GM12878 (cell line): ENCODE data around the gene CXCL8. TPM values are rescaled to one million over a fixed set of nuclear protein-coding genes. Genes with fewer than 3 reads are reported as not detected.

Experiments used
- ATAC-seq: fragments of 200-7000 bp; cut with Tn5 transposase; 3 replicates; pipeline ENCODE4 v1.9.1; 2020; ENCODE audit warnings: mild to moderate bottlenecking, moderate library complexity
- BruUV-seq: library from RNA; stranded (reverse); fragments of 400-500 nt; replicated peaks from 2 replicates; lab custom pipeline; 2021; lab: Mats Ljungman, UMichigan
- CTCF ChIA-PET: fragments of 300-600 bp; sonication (Branson Sonifier 250); formaldehyde crosslinking; extraction: SDS; loops from one replicate; lab custom pipeline; 2021; ENCODE audit warnings: inconsistent platforms; lab: Yijun Ruan, JAX
- POLR2A ChIA-PET: fragments of 350-600 bp; formaldehyde crosslinking; extraction: SDS; loops from one replicate; lab custom pipeline; 2021; ENCODE audit warnings: inconsistent platforms; lab: Charles Lee
- RAD21 ChIA-PET: fragments of 300-600 bp; sonication (Branson Sonifier 250); formaldehyde crosslinking; loops from one replicate; lab custom pipeline; 2023; ENCODE audit warnings: antibody characterized with exemption; ENCODE audit not compliant: unreplicated experiment; lab: Charles Lee
- SMC1A ChIA-PET: fragments of 300-600 bp; sonication (Branson Sonifier 250); formaldehyde crosslinking; loops from one replicate; lab custom pipeline; 2023; ENCODE audit not compliant: unreplicated experiment, uncharacterized antibody; lab: Charles Lee
- DNase-seq: peaks from one replicate; pipeline ENCODE4 v3.0.0-alpha.2; 2011; ENCODE audit warnings: low read depth, low spot score
- FAIRE-seq: peaks from 3 replicates; lab custom pipeline; 2011; peaks lifted over from hg19 to GRCh38; lab: Jason Lieb, UNC
- H2AFZ ChIP-seq: 2 replicates; pipeline ENCODE4 v1.6.0; 2011; ENCODE audit warnings: low read depth, low read length, control low read depth; ENCODE audit not compliant: control insufficient read depth
- H3K27ac ChIP-seq: 2 replicates; pipeline ENCODE4 v1.5.1; 2011; ENCODE audit warnings: control low read depth; ENCODE audit not compliant: control insufficient read depth, insufficient read depth
- H3K27me3 ChIP-seq, 2 experiments: replicated peaks in 1 of 2; 2 replicates each; pipeline versions ENCODE4 v1.6.0 to v1.6.1; 2011; ENCODE audit warnings: low read length in 1 of 2; ENCODE audit not compliant: control insufficient read depth in 2 of 2, insufficient read depth in 2 of 2
- H3K36me3 ChIP-seq, 2 experiments: 2 replicates each; pipeline ENCODE4 v1.5.1; 2011; ENCODE audit warnings: low read length in 1 of 2; ENCODE audit not compliant: control insufficient read depth in 2 of 2, insufficient read depth in 2 of 2
- H3K4me1 ChIP-seq: 2 replicates; pipeline ENCODE4 v1.6.1; 2011; ENCODE audit warnings: mild to moderate bottlenecking, low read length, moderate library complexity, mixed read lengths; ENCODE audit not compliant: control insufficient read depth, insufficient read depth
- H3K4me2 ChIP-seq: 2 replicates; pipeline ENCODE4 v1.6.0; 2011; ENCODE audit warnings: control low read depth; ENCODE audit not compliant: control insufficient read depth, insufficient read depth
- H3K4me3 ChIP-seq: fragments of 200-600 bp; sonication (generic); 2 replicates; pipeline ENCODE4 v1.5.1; 2016
- H3K79me2 ChIP-seq: 2 replicates; pipeline ENCODE4 v1.6.0; 2011; ENCODE audit warnings: low read length; ENCODE audit not compliant: control insufficient read depth, insufficient read depth
- H3K9ac ChIP-seq: 2 replicates; pipeline ENCODE4 v1.8.0; 2011; ENCODE audit warnings: low read length, control low read depth, mixed read lengths; ENCODE audit not compliant: control insufficient read depth, insufficient read depth
- H3K9me3 ChIP-seq: replicated peaks from 3 replicates; pipeline ENCODE4 v1.5.1; 2011; ENCODE audit warnings: mild to moderate bottlenecking, low read length; ENCODE audit not compliant: control insufficient read depth, insufficient read depth
- H4K20me1 ChIP-seq: 2 replicates; pipeline ENCODE4 v1.6.0; 2011; ENCODE audit not compliant: control insufficient read depth, insufficient read depth
- BMI1 ChIP-seq: fragments of 450-650 bp; IDR thresholded peaks from 2 replicates; pipeline ENCODE4 v1.6.1; 2016; ENCODE audit warnings: mild to moderate bottlenecking, moderate library complexity, borderline replicate concordance
- EP300 ChIP-seq, 2 experiments: fragments of 150-350 bp in 1 of 2; IDR thresholded peaks; 2 replicates each; pipeline ENCODE4 v1.6.1; 2011 to 2012; ENCODE audit warnings: low read depth in 2 of 2, low read length in 2 of 2, borderline replicate concordance in 1 of 2, improper control_type of control experiment in 1 of 2, inconsistent platforms in 1 of 2; ENCODE audit not compliant: control insufficient read depth in 1 of 2
- JUND ChIP-seq: IDR thresholded peaks from 2 replicates; pipeline ENCODE4 v1.6.1; 2012; ENCODE audit warnings: low read depth, mild to moderate bottlenecking, low read length, improper control_type of control experiment, moderate library complexity
- LARP7 ChIP-seq: fragments of 450-650 bp; IDR thresholded peaks from 2 replicates; pipeline ENCODE4 v1.6.1; 2017; ENCODE audit warnings: mild to moderate bottlenecking
- TAF1 ChIP-seq: IDR thresholded peaks from 2 replicates; pipeline ENCODE4 v1.6.1; 2011; ENCODE audit warnings: mild to moderate bottlenecking, low read depth, low read length, borderline replicate concordance
- WGBS: methylation state at CpG from one replicate; pipeline ENCODE4 v1.1.6; 2016; ENCODE audit warnings: low lambda C conversion rate; ENCODE audit not compliant: insufficient replicate concordance, insufficient coverage; ENCODE audit errors: missing lambda C conversion rate; 5-methylcytosine and 5-hydroxymethylcytosine counted together
- in situ Hi-C: fragments of 300-500 bp; cut with MboI; formaldehyde crosslinking; loops from 9 replicates; pipeline ENCODE4 v1.14.3; 2018; ENCODE audit warnings: mixed read lengths
- intact Hi-C: fragments of 100-400 bp; cut with micrococcal nuclease; formaldehyde crosslinking; loops from one replicate; pipeline ENCODE4 v1.14.2; 2022; ENCODE audit not compliant: unreplicated experiment
- polyA plus RNA-seq, 11 experiments: library from polyadenylated mRNA; depleted of rRNA in 4 of 11; unstranded in 6 of 11; stranded (reverse) in 5 of 11; fragments of >200 nt; fragmentation: Nextera tagmentation in 4 of 11; fragmentation: Illumina TruSeq in 1 of 11; extraction: Ambion mirVana in 4 of 11; extraction: Trizol in 1 of 11; gene quantifications; 1 replicate in 1 of 11; 2 replicates in 10 of 11; pipeline versions ENCODE4 v1.2.1 to v1.2.3, GENCODE V29; 2011 to 2016; ENCODE audit warnings: inconsistent platforms in 2 of 11, missing spikeins in 2 of 11, low read depth in 1 of 11
- total RNA-seq, 4 experiments: library from RNA; depleted of rRNA in 3 of 4; stranded (reverse); fragments of >200 nt in 3 of 4; fragmentation: Illumina TruSeq in 1 of 4; extraction: Trizol in 1 of 4; gene quantifications; 2 replicates each; pipeline versions ENCODE4 v1.2.1 to v1.2.3, GENCODE V29; 2013 to 2021
- TF ChIP-seq, protein P1 (sequence below): fragments of 450-650 bp; IDR thresholded peaks from 2 replicates; pipeline ENCODE4 v1.6.1; 2017; ENCODE audit warnings: mild to moderate bottlenecking, moderate library complexity
- TF ChIP-seq, protein P2 (sequence below): fragments of 450-650 bp; IDR thresholded peaks from 2 replicates; pipeline ENCODE4 v1.6.1; 2017; ENCODE audit warnings: low read depth, mild to moderate bottlenecking, moderate library complexity

CXCL8 gene
- total and polyA plus RNA-seq, 10 of the 15 experiments (the other 5 are each of a cell fraction or from before 2014, with no cell fraction given), result 0.09 to 0.36 (median 0.19) TPM; not detected in 1

DNA sequence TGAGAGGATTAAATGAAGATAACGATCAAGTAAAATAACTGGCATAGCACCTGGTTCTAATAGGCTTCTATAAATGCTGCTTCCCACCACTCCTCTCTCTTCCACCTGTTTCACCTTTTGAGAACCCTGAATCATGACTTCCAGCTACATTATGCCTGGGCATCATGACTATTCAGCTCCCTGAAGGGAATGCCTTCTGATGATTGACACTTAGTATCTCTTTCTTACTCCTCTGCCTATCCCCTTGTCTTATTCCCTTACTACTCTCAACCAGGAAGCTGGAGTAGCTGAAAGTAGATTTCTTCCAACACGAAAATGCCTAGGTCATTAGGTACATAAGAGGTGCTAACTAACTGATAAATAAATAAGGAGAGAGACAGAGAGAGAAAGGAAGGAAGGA lies 24.7 kb upstream of the CXCL8 start:
- ChIA-PET SMC1A (interaction anchor here (0.8 to 1.3 kb wide), 4 partner anchors 9 to 140 kb away, joined by 3 read pairs; no protein-coding TSS in a partner anchor), CTCF (interaction anchor here (0.8 to 1.3 kb wide), 5 partner anchors 12 to 54 kb away, joined by 3 to 5 read pairs (median 3); no protein-coding TSS in a partner anchor), RAD21 (no interaction called here), POLR2A (no interaction called here)
- no peak overlapping the region for H2AFZ ChIP-seq
- H3K9me3 ChIP-seq, result no peaks in the 10 kb centered on the region; the same call in 2 of the 3 replicates
- no peak overlapping the region for H3K27ac ChIP-seq
- peaks cover 17% of the 10 kb centered on the region for H3K4me1 ChIP-seq
- H3K27me3 ChIP-seq, result no peaks in the 10 kb centered on the region
- intact Hi-C loops, result no loop called here
- TF ChIP-seq JUND, result no peak
- WGBS, result 4% methylated on average over 2 of the region's 2 CpGs
- no peak for DNase-seq
- BruUV-seq, result no TSS peak
- no peak for ATAC-seq
- no peaks in the 10 kb centered on the region for H3K36me3 ChIP-seq
- no peaks in the 10 kb centered on the region for H3K79me2 ChIP-seq
- no peak overlapping the region for H3K4me2 ChIP-seq
- H3K4me3 ChIP-seq, result no peak overlapping the region
- in situ Hi-C loops, result no loop called here
- no peaks in the 10 kb centered on the region for H4K20me1 ChIP-seq
- H3K9ac ChIP-seq, result no peak overlapping the region
- no peak for FAIRE-seq

DNA sequence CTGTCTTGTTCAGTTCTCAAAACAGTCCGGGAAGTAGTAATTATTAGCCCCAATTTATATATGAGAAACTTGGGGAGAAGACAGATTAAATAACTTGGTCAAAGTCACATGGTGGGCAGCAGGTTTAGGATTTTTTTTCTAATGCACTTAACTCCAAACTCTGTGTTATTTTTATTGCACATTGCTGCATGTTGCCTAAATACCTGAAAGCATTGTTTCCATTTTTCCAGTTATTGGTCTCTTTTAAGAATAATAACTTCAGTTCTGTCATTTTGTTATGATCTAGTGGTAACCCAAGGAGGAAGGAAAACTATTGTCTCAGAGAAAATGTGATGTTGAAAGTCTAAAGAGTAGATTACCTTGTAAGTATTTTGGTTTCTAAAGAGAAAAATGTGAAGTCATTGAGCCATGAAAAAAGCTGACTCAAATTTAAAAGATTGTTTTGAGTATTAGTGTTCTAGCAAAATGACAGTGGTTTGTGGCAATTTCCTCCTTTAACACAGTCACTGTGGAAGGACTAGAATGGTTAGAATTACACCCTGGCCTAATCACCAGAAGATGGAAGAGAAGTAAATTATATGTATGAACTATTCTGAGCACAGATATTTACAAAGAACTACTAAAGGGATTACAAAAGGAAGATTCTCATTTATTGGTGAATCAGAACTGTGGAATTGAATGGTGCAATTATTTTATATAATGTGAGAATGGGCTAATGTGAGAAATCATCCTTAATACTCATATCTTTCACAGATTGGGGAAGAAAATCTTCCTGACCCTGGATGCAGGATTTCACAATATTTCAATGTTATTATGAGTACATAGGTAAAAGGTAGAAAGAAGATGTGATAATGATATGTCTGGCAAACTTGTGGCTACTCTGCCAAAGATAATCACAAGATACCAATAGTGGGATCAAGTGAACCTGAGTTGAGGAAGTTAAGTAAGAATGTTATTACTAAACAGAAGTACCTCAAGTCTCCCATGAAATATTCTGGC lies 21.7 kb upstream of the CXCL8 start:
- H3K9ac ChIP-seq, result no peak overlapping the region
- no peaks in the 10 kb centered on the region for H3K79me2 ChIP-seq
- H3K27ac ChIP-seq, result peak overlapping the region; percentile 40; the same call in 1 of the 2 replicates
- no peaks in the 10 kb centered on the region for H4K20me1 ChIP-seq
- intact Hi-C loops, result loop anchor here (1.0 kb wide), 1 partner anchor 17 kb away; no protein-coding TSS in a partner anchor
- ChIA-PET CTCF (interaction anchor here (1.0 to 3.4 kb wide), 5 partner anchors 9 to 416 kb away, joined by 3 to 25 read pairs (median 4); no protein-coding TSS in a partner anchor), POLR2A (no interaction called here), RAD21 (interaction anchor here (1.0 kb wide), 1 partner anchor 11 kb away, joined by 6 read pairs; no protein-coding TSS in a partner anchor), SMC1A (interaction anchor here (1.0 to 3.4 kb wide), 6 partner anchors 11 to 50 kb away, joined by 3 to 22 read pairs (median 6); no protein-coding TSS in a partner anchor)
- no TSS peak for BruUV-seq
- H3K4me3 ChIP-seq, result no peak overlapping the region
- ATAC-seq (peak; percentile 95), FAIRE-seq (peak; percentile 94), DNase-seq (peak; percentile 84)
- H3K4me1 ChIP-seq, result peaks cover 17% of the 10 kb centered on the region
- no peak overlapping the region for H2AFZ ChIP-seq
- 6% methylated on average over 1 of the region's 1 CpG for WGBS
- H3K4me2 ChIP-seq, result peak overlapping the region; percentile 72
- H3K9me3 ChIP-seq, result no peaks in the 10 kb centered on the region; the same call in 2 of the 3 replicates
- H3K27me3 ChIP-seq, result no peaks in the 10 kb centered on the region
- in situ Hi-C loops, result no loop called here
- H3K36me3 ChIP-seq, result no peaks in the 10 kb centered on the region
- TF ChIP-seq, protein P1, sequence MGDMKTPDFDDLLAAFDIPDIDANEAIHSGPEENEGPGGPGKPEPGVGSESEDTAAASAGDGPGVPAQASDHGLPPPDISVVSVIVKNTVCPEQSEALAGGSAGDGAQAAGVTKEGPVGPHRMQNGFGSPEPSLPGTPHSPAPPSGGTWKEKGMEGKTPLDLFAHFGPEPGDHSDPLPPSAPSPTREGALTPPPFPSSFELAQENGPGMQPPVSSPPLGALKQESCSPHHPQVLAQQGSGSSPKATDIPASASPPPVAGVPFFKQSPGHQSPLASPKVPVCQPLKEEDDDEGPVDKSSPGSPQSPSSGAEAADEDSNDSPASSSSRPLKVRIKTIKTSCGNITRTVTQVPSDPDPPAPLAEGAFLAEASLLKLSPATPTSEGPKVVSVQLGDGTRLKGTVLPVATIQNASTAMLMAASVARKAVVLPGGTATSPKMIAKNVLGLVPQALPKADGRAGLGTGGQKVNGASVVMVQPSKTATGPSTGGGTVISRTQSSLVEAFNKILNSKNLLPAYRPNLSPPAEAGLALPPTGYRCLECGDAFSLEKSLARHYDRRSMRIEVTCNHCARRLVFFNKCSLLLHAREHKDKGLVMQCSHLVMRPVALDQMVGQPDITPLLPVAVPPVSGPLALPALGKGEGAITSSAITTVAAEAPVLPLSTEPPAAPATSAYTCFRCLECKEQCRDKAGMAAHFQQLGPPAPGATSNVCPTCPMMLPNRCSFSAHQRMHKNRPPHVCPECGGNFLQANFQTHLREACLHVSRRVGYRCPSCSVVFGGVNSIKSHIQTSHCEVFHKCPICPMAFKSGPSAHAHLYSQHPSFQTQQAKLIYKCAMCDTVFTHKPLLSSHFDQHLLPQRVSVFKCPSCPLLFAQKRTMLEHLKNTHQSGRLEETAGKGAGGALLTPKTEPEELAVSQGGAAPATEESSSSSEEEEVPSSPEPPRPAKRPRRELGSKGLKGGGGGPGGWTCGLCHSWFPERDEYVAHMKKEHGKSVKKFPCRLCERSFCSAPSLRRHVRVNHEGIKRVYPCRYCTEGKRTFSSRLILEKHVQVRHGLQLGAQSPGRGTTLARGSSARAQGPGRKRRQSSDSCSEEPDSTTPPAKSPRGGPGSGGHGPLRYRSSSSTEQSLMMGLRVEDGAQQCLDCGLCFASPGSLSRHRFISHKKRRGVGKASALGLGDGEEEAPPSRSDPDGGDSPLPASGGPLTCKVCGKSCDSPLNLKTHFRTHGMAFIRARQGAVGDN, result no peak
- TF ChIP-seq BMI1, result peak; percentile 83
- TF ChIP-seq EP300 (IDR thresholded peaks at IDR 0.05; ENCODE audit: borderline replicate concordance in 1 of 2, control insufficient read depth in 1 of 2, low read depth in 2 of 2, low read length in 2 of 2), result peak; percentile 85 to 90
- TF ChIP-seq LARP7, result no peak
- TF ChIP-seq TAF1, result no peak
- TF ChIP-seq, protein P2, sequence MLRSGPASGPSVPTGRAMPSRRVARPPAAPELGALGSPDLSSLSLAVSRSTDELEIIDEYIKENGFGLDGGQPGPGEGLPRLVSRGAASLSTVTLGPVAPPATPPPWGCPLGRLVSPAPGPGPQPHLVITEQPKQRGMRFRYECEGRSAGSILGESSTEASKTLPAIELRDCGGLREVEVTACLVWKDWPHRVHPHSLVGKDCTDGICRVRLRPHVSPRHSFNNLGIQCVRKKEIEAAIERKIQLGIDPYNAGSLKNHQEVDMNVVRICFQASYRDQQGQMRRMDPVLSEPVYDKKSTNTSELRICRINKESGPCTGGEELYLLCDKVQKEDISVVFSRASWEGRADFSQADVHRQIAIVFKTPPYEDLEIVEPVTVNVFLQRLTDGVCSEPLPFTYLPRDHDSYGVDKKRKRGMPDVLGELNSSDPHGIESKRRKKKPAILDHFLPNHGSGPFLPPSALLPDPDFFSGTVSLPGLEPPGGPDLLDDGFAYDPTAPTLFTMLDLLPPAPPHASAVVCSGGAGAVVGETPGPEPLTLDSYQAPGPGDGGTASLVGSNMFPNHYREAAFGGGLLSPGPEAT, result peak; percentile 78
